Panc1 (cell line): ENCODE data around the gene SGPP2. TPM values are rescaled to one million over a fixed set of nuclear protein-coding genes. Genes with fewer than 3 reads are reported as not detected.

Source experiments
- ATAC-seq: fragments of 200-7000 bp; cut with Tn5 transposase; 2 replicates; pipeline ENCODE4 v1.9.1; 2020; ENCODE audit warnings: mild to moderate bottlenecking, moderate library complexity
- BruUV-seq: library from RNA; stranded (reverse); fragments of 400-500 nt; replicated peaks from 2 replicates; lab custom pipeline; 2021; lab: Mats Ljungman, UMichigan
- CTCF ChIA-PET: fragments of 300-600 bp; sonication (Branson Sonifier 250); formaldehyde crosslinking; loops from one replicate; lab custom pipeline; 2022; ENCODE audit warnings: antibody characterized with exemption; lab: Charles Lee
- POLR2A ChIA-PET: fragments of 300-600 bp; sonication (Branson Sonifier 250); formaldehyde crosslinking; loops from one replicate; lab custom pipeline; 2022; ENCODE audit warnings: antibody characterized with exemption; lab: Charles Lee
- DNase-seq: peaks from one replicate; pipeline ENCODE4 v3.0.0-alpha.2; 2010; ENCODE audit warnings: low read depth, low spot score
- H3K27ac ChIP-seq: 2 replicates; pipeline ENCODE4 v1.5.1; 2011; ENCODE audit warnings: mild to moderate bottlenecking, low read length, inconsistent platforms
- H3K27me3 ChIP-seq: fragments of 200-500 bp; sonication (Bioruptor generic); 2 replicates; pipeline ENCODE4 v1.6.0; 2014; ENCODE audit warnings: low read length, inconsistent platforms; ENCODE audit not compliant: control insufficient read depth, insufficient read depth
- H3K36me3 ChIP-seq: fragments of 200-500 bp; sonication (Bioruptor generic); 2 replicates; pipeline ENCODE4 v1.5.1; 2014; ENCODE audit warnings: inconsistent platforms, mild to moderate bottlenecking, low read length, moderate library complexity; ENCODE audit not compliant: control insufficient read depth, insufficient read depth
- H3K4me1 ChIP-seq: 2 replicates; pipeline ENCODE4 v1.5.1; 2011; ENCODE audit warnings: inconsistent platforms, mild to moderate bottlenecking, low read length, moderate library complexity; ENCODE audit not compliant: control insufficient read depth, insufficient read depth
- H3K4me3 ChIP-seq, 2 experiments: 2 replicates each; pipeline ENCODE4 v1.5.1; 2011 to 2012; ENCODE audit warnings: low read depth in 2 of 2, low read length in 2 of 2, mild to moderate bottlenecking in 2 of 2, inconsistent platforms in 1 of 2, moderate library complexity in 1 of 2
- H3K9me3 ChIP-seq: fragments of 200-500 bp; sonication (Bioruptor generic); 2 replicates; pipeline ENCODE4 v1.5.1; 2014; ENCODE audit warnings: low read depth, mild to moderate bottlenecking, inconsistent platforms, low read length, moderate library complexity; ENCODE audit not compliant: control insufficient read depth, insufficient read depth
- POLR2AphosphoS5 ChIP-seq: IDR thresholded peaks from 2 replicates; pipeline ENCODE4 v1.6.1; 2012; ENCODE audit warnings: mild to moderate bottlenecking, low read depth, low read length, moderate library complexity
- SIN3A ChIP-seq: IDR thresholded peaks from 2 replicates; pipeline ENCODE4 v1.6.1; 2012; ENCODE audit warnings: low read depth, mild to moderate bottlenecking, low read length, moderate library complexity, borderline replicate concordance; ENCODE audit not compliant: insufficient read depth
- TCF7L2 ChIP-seq: IDR thresholded peaks from 2 replicates; pipeline ENCODE4 v1.6.1; 2011; ENCODE audit warnings: mild to moderate bottlenecking, low read depth, low read length, inconsistent platforms
- in situ Hi-C: cut with HindIII; loops from 2 replicates; pipeline ENCODE4 v1.10.0; 2016; ENCODE audit warnings: low sequenced_read_pairs, low pct_unique_long_range_greater_than_20kb
- intact Hi-C: fragments of 100-400 bp; cut with micrococcal nuclease; formaldehyde crosslinking; loops from one replicate; pipeline ENCODE4 v1.10.0; 2022; ENCODE audit not compliant: unreplicated experiment
- total RNA-seq: library from RNA; stranded (reverse); gene quantifications from one replicate; pipeline ENCODE4 v1.2.1, GENCODE V29; 2021; ENCODE audit not compliant: unreplicated experiment
- TF ChIP-seq, protein P1 (sequence below): fragments of 450-650 bp; IDR thresholded peaks from 2 replicates; pipeline ENCODE4 v1.5.1; 2017; ENCODE audit warnings: mild to moderate bottlenecking
- TF ChIP-seq, protein P2 (sequence below), 2 experiments: IDR thresholded peaks; 2 replicates each; pipeline ENCODE4 v1.6.1; 2011 to 2012; ENCODE audit warnings: low read depth in 2 of 2, control low read depth in 1 of 2, low read length in 1 of 2, mild to moderate bottlenecking in 1 of 2, moderate library complexity in 1 of 2; ENCODE audit not compliant: insufficient read depth in 1 of 2

Gene SGPP2
- total RNA-seq, 1 experiment from 2014 or later: 0.05 TPM

- H3K36me3 ChIP-seq: peaks cover 15% of the 10 kb centered on the region
Measured at GRCh38 chr2:222606306-222606705, 182.0 kb downstream of the SGPP2 start.

DNA sequence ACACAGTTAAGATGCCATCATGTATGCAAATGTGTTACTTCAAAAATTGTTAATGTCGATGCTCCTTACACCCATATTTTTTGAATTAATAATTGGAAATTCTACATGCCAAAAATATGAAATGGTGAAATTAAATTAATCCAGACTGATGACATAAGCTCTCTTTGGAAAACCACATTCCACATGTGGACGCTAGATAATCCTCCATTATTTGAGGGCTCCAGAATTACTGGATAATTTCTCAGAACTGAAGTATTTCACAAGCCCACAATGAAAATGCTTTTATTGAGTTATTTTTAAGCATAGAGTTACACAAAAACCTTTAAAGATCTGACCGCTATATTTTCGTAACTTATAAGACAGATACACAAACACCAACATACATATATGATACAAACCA, 183.7 kb downstream of the SGPP2 start:
- no peaks in the 10 kb centered on the region for H3K27me3 ChIP-seq
- intact Hi-C loops: no loop called here
- CTCF ChIA-PET: no interaction called here
- TF ChIP-seq, protein P1, sequence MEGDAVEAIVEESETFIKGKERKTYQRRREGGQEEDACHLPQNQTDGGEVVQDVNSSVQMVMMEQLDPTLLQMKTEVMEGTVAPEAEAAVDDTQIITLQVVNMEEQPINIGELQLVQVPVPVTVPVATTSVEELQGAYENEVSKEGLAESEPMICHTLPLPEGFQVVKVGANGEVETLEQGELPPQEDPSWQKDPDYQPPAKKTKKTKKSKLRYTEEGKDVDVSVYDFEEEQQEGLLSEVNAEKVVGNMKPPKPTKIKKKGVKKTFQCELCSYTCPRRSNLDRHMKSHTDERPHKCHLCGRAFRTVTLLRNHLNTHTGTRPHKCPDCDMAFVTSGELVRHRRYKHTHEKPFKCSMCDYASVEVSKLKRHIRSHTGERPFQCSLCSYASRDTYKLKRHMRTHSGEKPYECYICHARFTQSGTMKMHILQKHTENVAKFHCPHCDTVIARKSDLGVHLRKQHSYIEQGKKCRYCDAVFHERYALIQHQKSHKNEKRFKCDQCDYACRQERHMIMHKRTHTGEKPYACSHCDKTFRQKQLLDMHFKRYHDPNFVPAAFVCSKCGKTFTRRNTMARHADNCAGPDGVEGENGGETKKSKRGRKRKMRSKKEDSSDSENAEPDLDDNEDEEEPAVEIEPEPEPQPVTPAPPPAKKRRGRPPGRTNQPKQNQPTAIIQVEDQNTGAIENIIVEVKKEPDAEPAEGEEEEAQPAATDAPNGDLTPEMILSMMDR: no peak
- TF ChIP-seq POLR2AphosphoS5 (no peak), TCF7L2 (no peak), SIN3A (no peak)
- TF ChIP-seq, protein P2, sequence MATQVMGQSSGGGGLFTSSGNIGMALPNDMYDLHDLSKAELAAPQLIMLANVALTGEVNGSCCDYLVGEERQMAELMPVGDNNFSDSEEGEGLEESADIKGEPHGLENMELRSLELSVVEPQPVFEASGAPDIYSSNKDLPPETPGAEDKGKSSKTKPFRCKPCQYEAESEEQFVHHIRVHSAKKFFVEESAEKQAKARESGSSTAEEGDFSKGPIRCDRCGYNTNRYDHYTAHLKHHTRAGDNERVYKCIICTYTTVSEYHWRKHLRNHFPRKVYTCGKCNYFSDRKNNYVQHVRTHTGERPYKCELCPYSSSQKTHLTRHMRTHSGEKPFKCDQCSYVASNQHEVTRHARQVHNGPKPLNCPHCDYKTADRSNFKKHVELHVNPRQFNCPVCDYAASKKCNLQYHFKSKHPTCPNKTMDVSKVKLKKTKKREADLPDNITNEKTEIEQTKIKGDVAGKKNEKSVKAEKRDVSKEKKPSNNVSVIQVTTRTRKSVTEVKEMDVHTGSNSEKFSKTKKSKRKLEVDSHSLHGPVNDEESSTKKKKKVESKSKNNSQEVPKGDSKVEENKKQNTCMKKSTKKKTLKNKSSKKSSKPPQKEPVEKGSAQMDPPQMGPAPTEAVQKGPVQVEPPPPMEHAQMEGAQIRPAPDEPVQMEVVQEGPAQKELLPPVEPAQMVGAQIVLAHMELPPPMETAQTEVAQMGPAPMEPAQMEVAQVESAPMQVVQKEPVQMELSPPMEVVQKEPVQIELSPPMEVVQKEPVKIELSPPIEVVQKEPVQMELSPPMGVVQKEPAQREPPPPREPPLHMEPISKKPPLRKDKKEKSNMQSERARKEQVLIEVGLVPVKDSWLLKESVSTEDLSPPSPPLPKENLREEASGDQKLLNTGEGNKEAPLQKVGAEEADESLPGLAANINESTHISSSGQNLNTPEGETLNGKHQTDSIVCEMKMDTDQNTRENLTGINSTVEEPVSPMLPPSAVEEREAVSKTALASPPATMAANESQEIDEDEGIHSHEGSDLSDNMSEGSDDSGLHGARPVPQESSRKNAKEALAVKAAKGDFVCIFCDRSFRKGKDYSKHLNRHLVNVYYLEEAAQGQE (IDR thresholded peaks at IDR 0.05; ENCODE audit: insufficient read depth in 1 of 2, low read depth in 2 of 2, low read length in 1 of 2): no peak
- DNase-seq (no peak), ATAC-seq (no peak)
- in situ Hi-C loops: no loop called here
- no peaks in the 10 kb centered on the region for H3K4me1 ChIP-seq
- H3K27ac ChIP-seq: no peak overlapping the region
- H3K36me3 ChIP-seq: peaks cover 22% of the 10 kb centered on the region
- BruUV-seq: no TSS peak
- H3K9me3 ChIP-seq: no peaks in the 10 kb centered on the region
- no peak overlapping the region for H3K4me3 ChIP-seq
- POLR2A ChIA-PET: no interaction called here

More at GRCh38 chr2:222606306-222606705, 182.0 kb downstream of the SGPP2 start:
- in situ Hi-C loops (no loop called here), intact Hi-C loops (no loop called here)
- BruUV-seq: no TSS peak
- no peaks in the 10 kb centered on the region for H3K27me3 ChIP-seq
- TF ChIP-seq, protein P1: no peak
- no peak for TF ChIP-seq SIN3A
- H3K27ac ChIP-seq: no peak overlapping the region
- ChIA-PET POLR2A (no interaction called here), CTCF (no interaction called here)
- ATAC-seq (no peak), DNase-seq (no peak)
- no peaks in the 10 kb centered on the region for H3K9me3 ChIP-seq
- no peak overlapping the region for H3K4me3 ChIP-seq
- H3K4me1 ChIP-seq: no peaks in the 10 kb centered on the region
